HCT116 (cell line): Measurements from ENCODE around the gene TOX3. TPM values are rescaled to one million over a fixed set of nuclear protein-coding genes. Genes with fewer than 3 reads are reported as not detected.

Experiments
- ATAC-seq: fragments of 200-7000 bp; cut with Tn5 transposase; 2 replicates; pipeline ENCODE4 v1.9.1; 2020; ENCODE audit warnings: mild to moderate bottlenecking, moderate library complexity
- BruUV-seq: library from RNA; stranded (reverse); fragments of 400-500 nt; replicated peaks from 2 replicates; lab custom pipeline; 2021; lab: Mats Ljungman, UMichigan
- CTCF ChIA-PET: fragments of 300-600 bp; sonication (Branson Sonifier 250); formaldehyde crosslinking; loops from one replicate; lab custom pipeline; 2021; ENCODE audit warnings: antibody characterized with exemption; lab: Charles Lee
- POLR2A ChIA-PET: fragments of 300-600, 350-600 bp; sonication (Branson Sonifier 250); formaldehyde crosslinking; loops from one replicate; lab custom pipeline; 2021; ENCODE audit warnings: antibody characterized with exemption; lab: Charles Lee
- RAD21 ChIA-PET, 2 experiments: fragments of 300-600 bp; sonication (Branson Sonifier 250); formaldehyde crosslinking; loops; one replicate each; lab custom pipeline; 2023; ENCODE audit warnings: low total read pairs in 2 of 2; ENCODE audit not compliant: uncharacterized antibody in 2 of 2, unreplicated experiment in 2 of 2, low non-redundant PET in 1 of 2; lab: Charles Lee
- DNase-seq: peaks from one replicate; pipeline ENCODE4 v3.0.0-alpha.2; 2010; ENCODE audit warnings: low read depth, low spot score
- H2AFZ ChIP-seq: fragments of 200-600 bp; shearing (Covaris generic), sonication (generic); 2 replicates; pipeline ENCODE4 v1.6.1; 2017; ENCODE audit warnings: low read depth, mixed run types, mixed read lengths, antibody characterized with exemption, low read length; ENCODE audit not compliant: poor library complexity, severe bottlenecking
- H3K27ac ChIP-seq: 2 replicates; pipeline ENCODE4 v1.5.1; 2012; ENCODE audit warnings: low read depth, low read length
- H3K27me3 ChIP-seq: fragments of 200-600 bp; sonication (generic); 2 replicates; pipeline ENCODE4 v1.6.1; 2016; ENCODE audit warnings: mixed run types, low read length, mixed read lengths; ENCODE audit not compliant: insufficient read depth
- H3K36me3 ChIP-seq, 2 experiments: fragments of 200-500 bp in 1 of 2; fragments of 200-600 bp in 1 of 2; sonication (Bioruptor generic) in 1 of 2; sonication (generic) in 1 of 2; 2 replicates each; pipeline versions ENCODE4 v1.5.1 to v1.6.1; 2014 to 2016; ENCODE audit warnings: low read length in 2 of 2, inconsistent platforms in 1 of 2, mixed read lengths in 1 of 2, mixed run types in 1 of 2; ENCODE audit not compliant: insufficient read depth in 2 of 2, control insufficient read depth in 1 of 2
- H3K4me1 ChIP-seq, 2 experiments: fragments of 200-600 bp in 1 of 2; sonication (generic) in 1 of 2; 2 replicates each; pipeline versions ENCODE4 v1.5.1 to v1.6.1; 2012 to 2017; ENCODE audit warnings: low read length in 2 of 2, inconsistent platforms in 1 of 2, mild to moderate bottlenecking in 1 of 2, mixed read lengths in 1 of 2, mixed run types in 1 of 2, moderate library complexity in 1 of 2; ENCODE audit not compliant: insufficient read depth in 2 of 2, control insufficient read depth in 1 of 2
- H3K4me2 ChIP-seq: fragments of 200-600 bp; sonication (generic); 2 replicates; pipeline ENCODE4 v1.6.1; 2017; ENCODE audit warnings: mixed run types, low read length, mixed read lengths
- H3K4me3 ChIP-seq, 2 experiments: fragments of 200-600 bp in 1 of 2; sonication (generic) in 1 of 2; replicated peaks in 1 of 2; 2 replicates each; pipeline ENCODE4 v1.5.1; 2011 to 2016; ENCODE audit warnings: low read length in 2 of 2, control low read depth in 1 of 2, low read depth in 1 of 2, mild to moderate bottlenecking in 1 of 2, mixed read lengths in 1 of 2, mixed run types in 1 of 2
- H3K79me2 ChIP-seq: fragments of 200-600 bp; sonication (generic); 2 replicates; pipeline ENCODE4 v1.6.1; 2017; ENCODE audit warnings: mild to moderate bottlenecking, mixed run types, low read length, moderate library complexity, mixed read lengths; ENCODE audit not compliant: insufficient read depth
- H3K9ac ChIP-seq: fragments of 200-600 bp; sonication (generic); 2 replicates; pipeline ENCODE4 v1.6.1; 2016; ENCODE audit warnings: low read length, mixed read lengths
- H3K9me2 ChIP-seq: fragments of 200-600 bp; sonication (generic), shearing (Covaris generic); 2 replicates; pipeline ENCODE4 v1.6.1; 2017; ENCODE audit warnings: mixed run types, mild to moderate bottlenecking, moderate library complexity; ENCODE audit not compliant: insufficient read depth
- H3K9me3 ChIP-seq, 2 experiments: fragments of 200-500 bp in 1 of 2; fragments of 200-600 bp in 1 of 2; sonication (Bioruptor generic) in 1 of 2; sonication (generic) in 1 of 2; 2 replicates each; pipeline ENCODE4 v1.6.1; 2014 to 2017; ENCODE audit warnings: low read length in 2 of 2, mixed read lengths in 2 of 2, inconsistent platforms in 1 of 2, low read depth in 1 of 2, mild to moderate bottlenecking in 1 of 2, mixed run types in 1 of 2, moderate library complexity in 1 of 2; ENCODE audit not compliant: control insufficient read depth in 1 of 2, insufficient read depth in 1 of 2
- H4K20me1 ChIP-seq: fragments of 200-600 bp; sonication (generic), shearing (Covaris generic); 2 replicates; pipeline ENCODE4 v1.6.1; 2017; ENCODE audit warnings: mixed run types, mild to moderate bottlenecking, moderate library complexity; ENCODE audit not compliant: insufficient read depth
- CBX3 ChIP-seq: IDR thresholded peaks from 2 replicates; pipeline ENCODE4 v1.6.1; 2012; ENCODE audit warnings: low read depth
- CEBPB ChIP-seq: IDR thresholded peaks from 2 replicates; pipeline ENCODE4 v1.6.1; 2012; ENCODE audit warnings: low read depth
- CTCF ChIP-seq, 3 experiments: fragments of 200-600 bp in 1 of 3; sonication (generic) in 1 of 3; IDR thresholded peaks in 2 of 3; conservative IDR thresholded peaks in 1 of 3; 2 replicates each; pipeline ENCODE4 v1.5.1; 2012 to 2017; ENCODE audit warnings: low read depth in 2 of 3, low read length in 2 of 3, antibody characterized with exemption in 1 of 3, borderline replicate concordance in 1 of 3, control low read depth in 1 of 3, mild to moderate bottlenecking in 1 of 3, mixed read lengths in 1 of 3, mixed run types in 1 of 3, moderate library complexity in 1 of 3; ENCODE audit not compliant: insufficient read depth in 1 of 3
- EZH2 ChIP-seq: fragments of 200-600 bp; sonication (generic); IDR thresholded peaks from 2 replicates; pipeline ENCODE4 v1.6.1; 2017; ENCODE audit warnings: antibody characterized with exemption, mixed run types
- EZH2phosphoT487 ChIP-seq: fragments of 200-600 bp; IDR thresholded peaks from 2 replicates; pipeline ENCODE4 v1.6.1; 2018; ENCODE audit warnings: antibody characterized with exemption, borderline replicate concordance
- FOSL1 ChIP-seq: IDR thresholded peaks from 2 replicates; pipeline ENCODE4 v1.6.1; 2012; ENCODE audit warnings: low read depth
- MAX ChIP-seq: IDR thresholded peaks from 2 replicates; pipeline ENCODE4 v1.6.1; 2012
- POLR2A ChIP-seq: IDR thresholded peaks from 2 replicates; pipeline ENCODE4 v1.7.0; 2011; ENCODE audit warnings: borderline replicate concordance; ENCODE audit not compliant: insufficient read depth, insufficient read length; ENCODE audit errors: extremely low read depth
- POLR2AphosphoS5 ChIP-seq: IDR thresholded peaks from 2 replicates; pipeline ENCODE4 v1.6.1; 2011; ENCODE audit warnings: mild to moderate bottlenecking, low read depth, low read length, moderate library complexity
- RAD21 ChIP-seq: IDR thresholded peaks from 2 replicates; pipeline ENCODE4 v1.6.1; 2012; ENCODE audit warnings: low read depth, mild to moderate bottlenecking
- SP1 ChIP-seq: IDR thresholded peaks from 2 replicates; pipeline ENCODE4 v1.6.1; 2012; ENCODE audit warnings: low read depth
- SRF ChIP-seq: IDR thresholded peaks from 2 replicates; pipeline ENCODE4 v1.6.1; 2012; ENCODE audit warnings: low read depth
- TCF7L2 ChIP-seq: IDR thresholded peaks from 2 replicates; pipeline ENCODE4 v1.7.0; 2011; ENCODE audit warnings: borderline replicate concordance, inconsistent platforms; ENCODE audit not compliant: insufficient read depth, insufficient read length; ENCODE audit errors: extremely low read depth
- YY1 ChIP-seq: IDR thresholded peaks from 2 replicates; pipeline ENCODE4 v1.6.1; 2011; ENCODE audit warnings: low read length, low read depth, moderate library complexity, mild to moderate bottlenecking; ENCODE audit not compliant: insufficient replicate concordance; ENCODE audit errors: extremely low read depth
- ZFX ChIP-seq: fragments of 450-650 bp; IDR thresholded peaks from 2 replicates; pipeline ENCODE4 v1.6.1; 2017
- ZNF274 ChIP-seq: fragments of 200-500 bp; sonication (Bioruptor generic); IDR thresholded peaks from 2 replicates; pipeline ENCODE4 v1.6.1; 2014; ENCODE audit warnings: mild to moderate bottlenecking, low read depth, low read length, inconsistent platforms
- intact Hi-C: fragments of 100-400 bp; cut with micrococcal nuclease; formaldehyde crosslinking; loops from 2 replicates; pipeline ENCODE4 v1.10.0; 2022
- total RNA-seq: library from RNA; stranded (reverse); gene quantifications from one replicate; pipeline ENCODE4 v1.2.1, GENCODE V29; 2021; ENCODE audit not compliant: unreplicated experiment

TOX3 gene
- total RNA-seq, 1 experiment from 2014 or later, result not detected

GRCh38 chr16:52586159-52586558 lies 39.2 kb upstream of the TOX3 start:
- H3K9ac ChIP-seq, result no peak overlapping the region
- ChIA-PET CTCF (no interaction called here), RAD21 (no interaction called here)

GRCh38 chr16:52584354-52585320 lies 37.7 kb upstream of the TOX3 start:
- H3K9me3 ChIP-seq, result no peaks in the 10 kb centered on the region; a peak in 1 of 4 replicates
- no peaks in the 10 kb centered on the region for H3K79me2 ChIP-seq
- no peak overlapping the region for H3K9ac ChIP-seq
- intact Hi-C loops, result no loop called here
- H3K27me3 ChIP-seq, result no peaks in the 10 kb centered on the region
- H2AFZ ChIP-seq, result no peak overlapping the region
- no peak overlapping the region for H3K27ac ChIP-seq
- no peaks in the 10 kb centered on the region for H3K4me1 ChIP-seq
- ATAC-seq (no peak), DNase-seq (no peak)
- ChIA-PET POLR2A (no interaction called here), RAD21 (no interaction called here), CTCF (no interaction called here)
- no peak overlapping the region for H3K4me3 ChIP-seq
- no peaks in the 10 kb centered on the region for H3K36me3 ChIP-seq
- no TSS peak for BruUV-seq
- H3K9me2 ChIP-seq, result no peaks in the 10 kb centered on the region
- H3K4me2 ChIP-seq, result no peak overlapping the region
- H4K20me1 ChIP-seq, result no peaks in the 10 kb centered on the region
- no peak for TF ChIP-seq ZNF274
- no peak for TF ChIP-seq SRF
- no peak for TF ChIP-seq EZH2phosphoT487
- no peak for TF ChIP-seq POLR2A
- TF ChIP-seq CEBPB, result no peak
- no peak for TF ChIP-seq ZFX
- TF ChIP-seq YY1, result no peak
- TF ChIP-seq CTCF (IDR thresholded peaks at IDR 0.05 in 2 of 3, conservative IDR thresholded peaks at IDR 0.05 in 1 of 3; ENCODE audit: borderline replicate concordance in 1 of 3, insufficient read depth in 1 of 3, low read depth in 2 of 3, low read length in 2 of 3), result no peak
- TF ChIP-seq CBX3, result no peak
- TF ChIP-seq SP1, result no peak
- TF ChIP-seq FOSL1, result no peak
- no peak for TF ChIP-seq EZH2
- TF ChIP-seq POLR2AphosphoS5, result no peak

More at GRCh38 chr16:52586159-52586558, 39.2 kb upstream of the TOX3 start:
- Histone ChIP-seq H3K4me3 (no peak overlapping the region), H2AFZ (no peak overlapping the region), H3K4me2 (no peak overlapping the region), H3K27ac (no peak overlapping the region), H3K4me1 (no peaks in the 10 kb centered on the region), H3K27me3 (no peaks in the 10 kb centered on the region), H3K9me2 (no peaks in the 10 kb centered on the region), H3K9me3 (no peaks in the 10 kb centered on the region), H3K79me2 (no peaks in the 10 kb centered on the region), H3K36me3 (no peaks in the 10 kb centered on the region), H4K20me1 (no peaks in the 10 kb centered on the region)
- BruUV-seq, result no TSS peak
- POLR2A ChIA-PET, result no interaction called here
- no peak for DNase-seq
- no peak for ATAC-seq
- TF ChIP-seq MAX (no peak), CEBPB (no peak), CBX3 (no peak), YY1 (no peak), RAD21 (no peak), EZH2 (no peak), ZFX (no peak), ZNF274 (no peak), SP1 (no peak), POLR2A (no peak), POLR2AphosphoS5 (no peak), TCF7L2 (no peak)
- intact Hi-C loops, result no loop called here
